Muscle layer of duodenum (tissue), 2 donors: ENCODE measurements around the gene ZNF792.
"Not testable (repeated sequence)": the region's sequence is repeated elsewhere in the genome, so short reads cannot be mapped to it uniquely, and the experiment has no call there.

Experiments
- H3K27ac ChIP-seq: one replicate; pipeline ENCODE4 v1.7.0; 2013; ENCODE audit warnings: mild to moderate bottlenecking, low read length
- H3K27me3 ChIP-seq: one replicate; pipeline ENCODE4 v1.7.0; 2013; ENCODE audit warnings: low read depth, mild to moderate bottlenecking, control low read depth, low read length
- H3K36me3 ChIP-seq, 2 donors: one replicate each; pipeline ENCODE4 v1.7.0; 2013; ENCODE audit warnings: low read length in 2 of 2, control low read depth in 1 of 2, mild to moderate bottlenecking in 1 of 2; ENCODE audit not compliant: insufficient read depth in 2 of 2, control insufficient read depth in 1 of 2
- H3K4me1 ChIP-seq, 2 donors: one replicate each; pipeline ENCODE4 v1.7.0; 2013; ENCODE audit warnings: low read length in 2 of 2, mild to moderate bottlenecking in 2 of 2, control low read depth in 1 of 2, moderate library complexity in 1 of 2; ENCODE audit not compliant: insufficient read depth in 2 of 2, control insufficient read depth in 1 of 2
- H3K4me3 ChIP-seq, 2 donors: one replicate each; pipeline ENCODE4 v1.7.0; 2013; ENCODE audit warnings: low read length in 2 of 2, low read depth in 1 of 2, mild to moderate bottlenecking in 1 of 2
- H3K9me3 ChIP-seq, 2 donors: one replicate each; pipeline ENCODE4 v1.7.0; 2013; ENCODE audit warnings: low read length in 2 of 2, control low read depth in 1 of 2, mild to moderate bottlenecking in 1 of 2; ENCODE audit not compliant: control insufficient read depth in 1 of 2
- donor health status: healthy.

The ZNF792 gene

DNA sequence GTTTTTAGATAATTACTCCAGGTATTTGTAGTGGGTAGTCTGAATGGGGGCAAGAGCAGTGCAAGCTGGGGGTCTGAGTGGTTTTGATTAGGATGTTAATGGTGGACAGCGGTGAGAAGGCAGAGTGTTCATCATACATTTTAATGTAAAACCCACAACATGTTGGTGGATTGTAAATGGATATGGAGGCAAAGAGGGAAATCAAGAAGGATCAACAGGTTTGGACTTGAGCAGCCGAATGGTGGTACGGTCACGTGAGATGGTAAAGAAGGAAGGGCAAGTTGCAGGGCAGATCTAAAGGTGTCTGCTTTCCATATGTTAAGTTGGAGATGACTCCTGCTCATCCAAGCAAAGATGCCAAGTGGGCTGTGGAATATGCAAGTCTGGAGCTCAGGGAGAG is 27.8 kb downstream of the ZNF792 start:
- H3K9me3 ChIP-seq = no peaks in the 10 kb centered on the region
- H3K4me3 ChIP-seq = no peak overlapping the region
- H3K4me1 ChIP-seq = no peaks in the 10 kb centered on the region
- H3K36me3 ChIP-seq = peaks cover 5 to 51% of the 10 kb centered on the region in 2 donors
- no peaks in the 10 kb centered on the region for H3K27me3 ChIP-seq
- H3K27ac ChIP-seq = no peak overlapping the region

DNA sequence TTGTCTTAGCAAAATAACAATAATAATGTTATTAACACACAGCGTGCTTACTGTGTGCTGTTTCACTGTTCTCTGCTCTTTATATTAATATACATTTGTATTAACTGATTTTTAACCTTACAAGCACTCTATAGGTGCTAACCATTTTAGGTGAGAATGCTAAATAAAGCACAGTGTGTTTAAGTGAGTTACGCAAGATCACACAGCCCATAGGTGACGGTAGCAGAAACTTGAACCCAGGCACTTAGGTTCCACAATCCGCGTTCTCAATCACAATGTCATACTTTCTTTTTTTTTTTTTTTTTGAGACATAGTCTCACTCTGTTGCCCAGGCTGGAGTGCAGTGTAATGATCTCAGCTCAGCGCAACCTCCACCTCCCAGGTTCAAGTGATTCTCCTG is 31.5 kb downstream of the ZNF792 start:
- Histone ChIP-seq H3K27me3 (no peaks in the 10 kb centered on the region), H3K4me3 (no peak overlapping the region), H3K4me1 (peaks cover 0 to 5% of the 10 kb centered on the region in 2 donors), H3K9me3 (no peaks in the 10 kb centered on the region), H3K27ac (no peak overlapping the region), H3K36me3 (peaks cover 5 to 50% of the 10 kb centered on the region in 2 donors)

- H3K4me1 ChIP-seq = peaks cover 0 to 7% of the 10 kb centered on the region in 2 donors
- H3K36me3 ChIP-seq = peaks cover 0 to 14% of the 10 kb centered on the region in 2 donors
- no peaks in the 10 kb centered on the region for H3K9me3 ChIP-seq
- H3K27me3 ChIP-seq = no peaks in the 10 kb centered on the region
- H3K27ac ChIP-seq = peak within 1 kb of the TSS; percentile 54
- H3K4me3 ChIP-seq = peak within 1 kb of the TSS; percentile 72 to 82
Observed at GRCh38 chr19:34926685-34927375, 37.2 kb downstream of the ZNF792 start, which contains the start of gene ZNF30. TSS of gene ZNF30 (plus strand) at chr19:34926903. CDS start at chr19:34929948, 3,045 bp downstream.

- no peaks in the 10 kb centered on the region for H3K9me3 ChIP-seq
- peaks cover 0 to 7% of the 10 kb centered on the region in 2 donors for H3K4me1 ChIP-seq
- no peaks in the 10 kb centered on the region for H3K27me3 ChIP-seq
- H3K27ac ChIP-seq = no peak overlapping the region
- H3K4me3 ChIP-seq = peak overlapping the region in 1 of 2 donors; percentile 82
- H3K36me3 ChIP-seq = peaks cover 0 to 9% of the 10 kb centered on the region in 2 donors
Observed at GRCh38 chr19:34926361-34926684, 37.7 kb downstream of the ZNF792 start.

DNA sequence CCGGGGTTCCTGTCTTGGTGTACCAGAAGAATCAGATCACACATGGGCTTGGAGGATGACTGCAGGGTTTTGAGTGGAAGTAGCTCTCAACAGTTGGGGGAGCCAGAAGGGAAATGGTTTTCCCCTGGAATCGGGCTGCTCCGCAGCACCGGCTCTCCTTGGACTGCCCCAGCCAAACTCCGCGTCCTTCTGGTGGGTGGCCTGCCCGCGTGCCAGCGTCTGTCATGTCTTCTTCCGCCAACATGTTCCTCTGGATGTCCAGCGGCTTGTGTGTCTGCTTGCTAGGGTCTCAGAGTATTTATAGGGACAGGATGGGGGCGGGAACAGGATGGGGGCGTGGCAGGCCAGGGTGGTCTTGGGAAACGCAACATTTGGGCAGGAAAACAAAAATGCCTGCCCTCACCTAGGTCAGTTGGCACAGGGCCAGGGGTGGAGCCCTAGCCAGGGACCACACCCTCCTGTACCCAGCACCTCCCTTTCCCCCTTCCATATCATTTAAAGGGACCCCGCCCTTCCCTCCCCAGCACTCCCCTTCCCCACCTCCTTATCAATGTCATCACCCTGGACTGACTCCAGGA is 38.7 kb downstream of the ZNF792 start:
- Histone ChIP-seq H3K27me3 (no peaks in the 10 kb centered on the region), H3K27ac (no peak overlapping the region), H3K9me3 (no peaks in the 10 kb centered on the region), H3K36me3 (peaks cover 0 to 5% of the 10 kb centered on the region in 2 donors), H3K4me1 (peaks cover 0 to 7% of the 10 kb centered on the region in 2 donors), H3K4me3 (no peak overlapping the region)

- not testable (repeated sequence) for H3K36me3 ChIP-seq, H3K27me3 ChIP-seq, H3K4me3 ChIP-seq, H3K4me1 ChIP-seq, H3K27ac ChIP-seq
- peaks cover 3 to 18% of the 10 kb centered on the region in 2 donors for H3K9me3 ChIP-seq
Observed at GRCh38 chr19:34920090-34920786, 43.8 kb downstream of the ZNF792 start.

- H3K27me3 ChIP-seq = no peaks in the 10 kb centered on the region
- H3K9me3 ChIP-seq = peaks cover 3 to 20% of the 10 kb centered on the region in 2 donors
- H3K36me3 ChIP-seq = no peaks in the 10 kb centered on the region
- no peak overlapping the region for H3K4me3 ChIP-seq
- H3K4me1 ChIP-seq = no peaks in the 10 kb centered on the region
- H3K27ac ChIP-seq = no peak overlapping the region
Observed at GRCh38 chr19:34918190-34918589, 45.8 kb downstream of the ZNF792 start.

DNA sequence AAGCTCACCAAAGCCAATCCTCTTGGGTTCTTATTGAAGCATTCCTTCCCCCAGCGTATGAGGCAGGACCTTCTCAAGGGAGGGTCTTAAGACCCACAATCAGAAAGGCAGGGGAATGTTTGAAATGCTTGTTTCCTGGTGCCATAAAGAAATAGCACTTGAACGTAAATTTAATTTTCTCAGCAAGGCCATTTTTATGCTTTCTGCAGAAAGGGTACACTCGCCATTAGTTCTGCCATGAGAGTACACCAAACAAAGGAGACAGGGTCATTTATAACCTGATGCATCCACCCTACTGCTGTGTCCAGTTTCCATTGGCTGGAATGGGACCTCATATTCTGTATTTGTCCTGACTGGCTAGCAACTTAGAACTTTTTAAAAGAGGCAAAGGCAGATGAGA is 46.9 kb downstream of the ZNF792 start:
- not testable (repeated sequence) for H3K27me3 ChIP-seq, H3K4me1 ChIP-seq, H3K36me3 ChIP-seq, H3K4me3 ChIP-seq, H3K27ac ChIP-seq
- peaks cover 3 to 21% of the 10 kb centered on the region in 2 donors for H3K9me3 ChIP-seq

DNA sequence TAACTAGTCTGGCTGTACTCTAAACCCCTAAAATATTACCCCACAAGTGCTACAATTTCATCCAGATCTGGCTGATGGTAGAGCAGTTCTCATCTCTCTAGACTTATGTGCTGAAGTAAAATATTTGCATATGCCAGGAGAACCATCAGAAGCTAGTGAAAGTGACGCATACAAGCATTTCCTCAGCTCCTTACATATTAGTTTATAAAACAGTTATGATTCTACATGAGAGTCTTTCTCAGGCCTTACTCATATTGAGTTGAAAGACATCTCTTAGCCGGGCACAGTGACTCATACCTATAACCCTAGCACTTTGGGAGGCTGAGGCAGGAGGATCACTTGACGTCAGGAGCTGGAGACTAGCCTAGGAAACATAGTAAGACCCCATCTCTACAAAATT is 53.3 kb downstream of the ZNF792 start:
- H3K27me3 ChIP-seq = no peaks in the 10 kb centered on the region
- no peak overlapping the region for H3K4me3 ChIP-seq
- H3K36me3 ChIP-seq = no peaks in the 10 kb centered on the region
- H3K4me1 ChIP-seq = no peaks in the 10 kb centered on the region
- no peak overlapping the region for H3K27ac ChIP-seq
- peaks cover 0 to 8% of the 10 kb centered on the region in 2 donors for H3K9me3 ChIP-seq
